NCI-H1930 (cell line): Measurements from ENCODE around the gene FXYD6.

ENCODE experiments used
- DNase-seq, 2 experiments: peaks; one replicate each; lab custom pipeline; 2025; lab: John Stamatoyannopoulos, UW

The FXYD6 gene

GRCh38 chr11:117830072-117830471 is 46.4 kb downstream of the FXYD6 start:
- no peak for DNase-seq

- no peak for DNase-seq
These were observed 47.1 kb downstream of the FXYD6 start for GRCh38 chr11:117829369-117829725.

- DNase-seq, result no peak
These were observed 47.7 kb downstream of the FXYD6 start for GRCh38 chr11:117828611-117829368.

- no peak for DNase-seq
These were observed 48.6 kb downstream of the FXYD6 start for GRCh38 chr11:117827521-117828511.

GRCh38 chr11:117826832-117827231 is 49.6 kb downstream of the FXYD6 start:
- DNase-seq, result no peak

- DNase-seq, result no peak
These were observed 50.3 kb downstream of the FXYD6 start for GRCh38 chr11:117826190-117826570.

- DNase-seq, result no peak
These were observed 50.8 kb downstream of the FXYD6 start for GRCh38 chr11:117825538-117826189.

GRCh38 chr11:117824571-117825537 is 51.6 kb downstream of the FXYD6 start, which contains the start of gene FXYD2:
Gene FXYD2 (minus strand): TSS chr11:117824744. CDS start chr11:117824678, 66 bp downstream.
- DNase-seq, result no peak

- no peak for DNase-seq
These were observed 52.5 kb downstream of the FXYD6 start for GRCh38 chr11:117823946-117824420.

GRCh38 chr11:117823294-117823945 is 53.0 kb downstream of the FXYD6 start:
- DNase-seq, result no peak

- no peak for DNase-seq
These were observed 54.1 kb downstream of the FXYD6 start for GRCh38 chr11:117822074-117823033.

GRCh38 chr11:117821431-117821830 is 55.0 kb downstream of the FXYD6 start:
- no peak for DNase-seq

GRCh38 chr11:117820516-117820915 is 55.9 kb downstream of the FXYD6 start:
- no peak for DNase-seq

GRCh38 chr11:117820071-117820470 is 56.4 kb downstream of the FXYD6 start:
- DNase-seq, result no peak

GRCh38 chr11:117819096-117820040 is 57.1 kb downstream of the FXYD6 start:
- peak in 1 of 2 experiments; percentile 45 for DNase-seq

GRCh38 chr11:117818041-117818873 is 58.2 kb downstream of the FXYD6 start:
- no peak for DNase-seq

- DNase-seq, result peak; percentile 38 to 45
These were observed 59.0 kb downstream of the FXYD6 start for GRCh38 chr11:117817368-117818040.
